Bronchial epithelial cell (primary cell): Measurements from ENCODE around the gene TMC7. TPM values are rescaled to one million over a fixed set of nuclear protein-coding genes. Genes with fewer than 3 reads are reported as not detected.

ENCODE experiments used
- DNase-seq: peaks from one replicate; pipeline ENCODE4 v3.0.0-alpha.2; 2010; ENCODE audit warnings: low read depth
- FAIRE-seq: peaks from 2 replicates; lab custom pipeline; 2011; peaks lifted over from hg19 to GRCh38; lab: Jason Lieb, UNC
- H3K27me3 ChIP-seq: 2 replicates; pipeline ENCODE4 v1.5.1; 2011; ENCODE audit warnings: low read length; ENCODE audit not compliant: control insufficient read depth, insufficient read depth
- H3K36me3 ChIP-seq: 2 replicates; pipeline ENCODE4 v1.5.1; 2011; ENCODE audit warnings: low read length; ENCODE audit not compliant: control insufficient read depth, insufficient read depth
- H3K4me3 ChIP-seq: 2 replicates; pipeline ENCODE4 v1.5.1; 2011; ENCODE audit warnings: mild to moderate bottlenecking, low read depth, low read length, control low read depth
- total RNA-seq: library from RNA; depleted of rRNA; stranded (reverse); fragments of >200 nt; gene quantifications from 2 replicates; pipeline ENCODE4 v1.2.1, GENCODE V29; 2014
- TF ChIP-seq, protein P1 (sequence below): IDR thresholded peaks from 2 replicates; pipeline ENCODE4 v1.5.1; 2011; ENCODE audit warnings: mild to moderate bottlenecking, moderate library complexity, low read length, control low read depth, inconsistent platforms; ENCODE audit not compliant: insufficient read depth, severe bottlenecking

The TMC7 gene
- total RNA-seq, 1 donor from 2014 or later = 5.0 TPM

DNA sequence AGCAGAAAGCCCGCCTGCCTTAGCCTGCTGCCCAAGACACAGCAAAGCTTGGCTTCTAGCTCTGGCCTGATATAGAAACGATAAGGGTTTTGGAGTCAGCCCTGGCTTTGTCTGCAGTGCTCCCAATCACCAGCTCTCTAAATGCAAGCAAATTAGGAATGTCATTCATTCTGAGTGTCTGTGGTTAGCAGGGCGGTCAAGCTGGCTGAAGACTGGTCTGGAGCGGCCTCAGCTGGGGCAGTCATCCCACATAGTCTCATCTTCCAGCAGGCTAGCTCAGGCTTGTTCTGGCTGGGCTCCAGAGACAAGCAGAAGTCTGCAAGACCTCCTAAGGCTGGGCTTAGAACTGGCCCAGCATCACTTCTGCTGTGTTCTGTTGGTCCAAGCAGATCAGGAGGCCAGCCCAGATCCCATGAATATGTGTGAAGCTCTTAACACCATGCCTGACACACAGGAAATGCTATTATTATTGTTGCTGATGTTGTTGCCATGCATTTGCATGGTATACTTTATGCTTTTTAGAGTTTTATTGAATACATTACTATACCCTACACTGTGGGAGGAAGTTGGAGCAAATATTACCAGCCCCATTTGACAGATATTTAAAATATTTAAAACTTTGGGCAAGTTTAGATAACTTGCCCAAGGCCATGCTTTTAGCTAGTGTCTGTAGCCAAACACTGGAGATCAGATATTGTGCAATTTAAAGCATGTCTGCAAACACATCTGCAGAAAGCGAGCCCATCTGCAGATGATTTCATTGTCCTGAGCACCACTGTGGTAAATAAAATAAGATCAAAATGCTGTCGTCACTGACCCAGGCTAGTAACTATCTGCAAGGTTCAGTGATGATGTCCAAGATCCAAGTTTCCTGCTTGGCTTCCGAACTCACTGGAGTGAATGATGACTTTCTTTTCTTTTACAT is 24.8 kb downstream of the TMC7 start:
- Histone ChIP-seq H3K4me3 (no peak overlapping the region), H3K27me3 (no peaks in the 10 kb centered on the region), H3K36me3 (peaks cover 8% of the 10 kb centered on the region)
- TF ChIP-seq, protein P1, sequence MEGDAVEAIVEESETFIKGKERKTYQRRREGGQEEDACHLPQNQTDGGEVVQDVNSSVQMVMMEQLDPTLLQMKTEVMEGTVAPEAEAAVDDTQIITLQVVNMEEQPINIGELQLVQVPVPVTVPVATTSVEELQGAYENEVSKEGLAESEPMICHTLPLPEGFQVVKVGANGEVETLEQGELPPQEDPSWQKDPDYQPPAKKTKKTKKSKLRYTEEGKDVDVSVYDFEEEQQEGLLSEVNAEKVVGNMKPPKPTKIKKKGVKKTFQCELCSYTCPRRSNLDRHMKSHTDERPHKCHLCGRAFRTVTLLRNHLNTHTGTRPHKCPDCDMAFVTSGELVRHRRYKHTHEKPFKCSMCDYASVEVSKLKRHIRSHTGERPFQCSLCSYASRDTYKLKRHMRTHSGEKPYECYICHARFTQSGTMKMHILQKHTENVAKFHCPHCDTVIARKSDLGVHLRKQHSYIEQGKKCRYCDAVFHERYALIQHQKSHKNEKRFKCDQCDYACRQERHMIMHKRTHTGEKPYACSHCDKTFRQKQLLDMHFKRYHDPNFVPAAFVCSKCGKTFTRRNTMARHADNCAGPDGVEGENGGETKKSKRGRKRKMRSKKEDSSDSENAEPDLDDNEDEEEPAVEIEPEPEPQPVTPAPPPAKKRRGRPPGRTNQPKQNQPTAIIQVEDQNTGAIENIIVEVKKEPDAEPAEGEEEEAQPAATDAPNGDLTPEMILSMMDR = no peak
- DNase-seq (peak; percentile 66), FAIRE-seq (no peak)

DNA sequence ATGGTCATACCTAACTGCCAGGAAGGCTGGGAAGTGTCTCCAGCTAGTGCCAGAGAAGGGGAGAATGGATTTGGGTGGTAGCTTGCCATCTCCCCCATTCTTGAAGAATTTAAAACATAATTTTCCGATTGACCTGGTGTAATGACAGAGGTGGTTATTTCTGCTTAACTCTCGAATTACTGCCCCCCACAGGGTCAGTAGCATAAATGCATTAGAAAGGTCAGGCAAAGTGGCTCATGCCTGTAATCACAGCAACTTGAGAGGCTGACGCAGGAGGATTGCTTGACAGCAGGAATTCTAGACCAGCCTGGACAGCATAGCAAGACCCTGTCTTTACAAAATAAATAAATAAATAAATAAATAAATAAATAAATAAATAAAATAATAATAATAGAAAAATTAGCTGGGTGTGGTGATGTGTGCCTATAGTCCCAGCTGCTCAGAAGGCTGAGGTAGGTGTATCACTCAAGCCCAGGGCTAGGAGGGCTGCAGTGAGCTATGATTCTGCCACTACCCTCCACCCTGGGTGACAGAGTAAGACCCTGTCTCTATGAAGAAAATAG is 27.5 kb downstream of the TMC7 start:
- Histone ChIP-seq H3K27me3 (no peaks in the 10 kb centered on the region), H3K36me3 (peaks cover 8% of the 10 kb centered on the region), H3K4me3 (no peak overlapping the region)
- TF ChIP-seq, protein P1 = no peak
- DNase-seq (no peak), FAIRE-seq (no peak)

DNA sequence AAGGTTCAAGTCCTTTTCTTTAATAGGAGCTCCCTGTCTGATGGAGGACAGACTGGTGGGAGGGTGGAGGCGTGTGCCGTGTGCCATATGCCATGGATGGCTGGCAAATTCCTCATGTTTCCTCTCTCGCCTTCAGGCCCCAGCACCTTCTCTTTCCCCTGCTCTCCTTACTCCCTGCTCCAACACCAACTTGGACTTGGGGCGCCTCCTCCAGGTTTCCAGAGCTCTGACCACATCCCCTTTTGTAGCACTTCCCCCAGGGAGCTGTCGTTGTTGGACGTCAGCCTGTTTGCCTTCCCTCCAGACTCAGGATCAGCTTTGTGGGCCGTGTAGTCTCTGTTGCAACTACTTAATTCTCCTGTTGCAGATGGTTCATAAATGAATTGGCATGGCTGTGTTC is 30.7 kb downstream of the TMC7 start:
- peak; percentile 85 for FAIRE-seq
- Histone ChIP-seq H3K36me3 (peaks cover 10% of the 10 kb centered on the region), H3K4me3 (no peak overlapping the region), H3K27me3 (no peaks in the 10 kb centered on the region)
- peak; percentile 19 for DNase-seq
- TF ChIP-seq, protein P1 = peak; percentile 29

DNA sequence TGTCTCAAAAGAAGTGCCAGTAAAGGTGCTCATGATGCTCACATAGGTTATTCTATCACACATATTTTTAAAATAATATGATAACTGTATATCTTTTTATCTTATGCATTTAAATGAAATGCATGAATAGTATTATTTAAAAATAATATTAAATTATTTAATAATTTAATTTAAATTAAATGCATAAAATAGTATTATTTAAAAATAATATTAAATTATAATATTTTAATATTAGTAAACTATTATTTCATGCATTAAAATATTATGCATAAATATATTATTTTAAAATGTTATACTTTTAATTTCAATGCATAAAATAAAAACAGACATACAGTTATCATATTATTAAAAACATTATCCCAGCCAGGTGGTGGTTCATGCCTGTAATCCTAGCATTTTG is 33.4 kb downstream of the TMC7 start:
- FAIRE-seq (no peak), DNase-seq (no peak)
- no peaks in the 10 kb centered on the region for H3K27me3 ChIP-seq
- H3K4me3 ChIP-seq = no peak overlapping the region
- TF ChIP-seq, protein P1 = no peak
- H3K36me3 ChIP-seq = peaks cover 5% of the 10 kb centered on the region

- FAIRE-seq (no peak), DNase-seq (no peak)
- TF ChIP-seq, protein P1 = no peak
- Histone ChIP-seq H3K27me3 (no peaks in the 10 kb centered on the region), H3K4me3 (no peak overlapping the region), H3K36me3 (peaks cover 7% of the 10 kb centered on the region)
These were observed 37.0 kb downstream of the TMC7 start for GRCh38 chr16:19020689-19021088.
